Fibroblast of pulmonary artery (primary cell): ENCODE data around the gene TSHR.

Experiments used
- DNase-seq: peaks from one replicate; pipeline ENCODE4 v3.0.0-alpha.2; 2010; ENCODE audit warnings: low read depth
- H3K4me3 ChIP-seq: replicated peaks from 2 replicates; pipeline ENCODE4 v1.5.1; 2011; ENCODE audit warnings: low read depth, mild to moderate bottlenecking, control low read depth, low read length, moderate library complexity
- TF ChIP-seq, protein P1 (sequence below): IDR thresholded peaks from 2 replicates; pipeline ENCODE4 v1.5.1; 2011; ENCODE audit warnings: mild to moderate bottlenecking, control low read depth, low read length, inconsistent platforms; ENCODE audit errors: missing control alignments

The TSHR gene

DNA sequence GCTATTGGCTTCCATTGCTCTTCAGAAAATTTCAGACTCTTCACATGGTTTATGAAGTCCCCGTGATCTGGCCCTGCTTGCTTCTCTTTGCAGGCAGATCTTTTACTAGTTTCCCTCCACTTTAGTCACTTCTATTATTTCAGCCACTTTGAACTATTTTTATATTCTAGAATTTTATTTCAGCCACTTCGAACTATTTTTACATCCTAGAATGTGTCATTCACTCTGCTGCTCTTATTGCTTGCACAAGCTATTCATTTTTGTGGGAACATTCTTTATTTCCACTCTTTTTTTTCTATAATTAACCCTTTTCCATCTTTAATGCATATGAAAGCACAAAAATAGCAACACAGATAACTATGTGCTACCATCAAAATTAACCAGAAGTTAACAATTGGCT, 24.5 kb downstream of the TSHR start:
- H3K4me3 ChIP-seq, result no peak overlapping the region
- TF ChIP-seq, protein P1, sequence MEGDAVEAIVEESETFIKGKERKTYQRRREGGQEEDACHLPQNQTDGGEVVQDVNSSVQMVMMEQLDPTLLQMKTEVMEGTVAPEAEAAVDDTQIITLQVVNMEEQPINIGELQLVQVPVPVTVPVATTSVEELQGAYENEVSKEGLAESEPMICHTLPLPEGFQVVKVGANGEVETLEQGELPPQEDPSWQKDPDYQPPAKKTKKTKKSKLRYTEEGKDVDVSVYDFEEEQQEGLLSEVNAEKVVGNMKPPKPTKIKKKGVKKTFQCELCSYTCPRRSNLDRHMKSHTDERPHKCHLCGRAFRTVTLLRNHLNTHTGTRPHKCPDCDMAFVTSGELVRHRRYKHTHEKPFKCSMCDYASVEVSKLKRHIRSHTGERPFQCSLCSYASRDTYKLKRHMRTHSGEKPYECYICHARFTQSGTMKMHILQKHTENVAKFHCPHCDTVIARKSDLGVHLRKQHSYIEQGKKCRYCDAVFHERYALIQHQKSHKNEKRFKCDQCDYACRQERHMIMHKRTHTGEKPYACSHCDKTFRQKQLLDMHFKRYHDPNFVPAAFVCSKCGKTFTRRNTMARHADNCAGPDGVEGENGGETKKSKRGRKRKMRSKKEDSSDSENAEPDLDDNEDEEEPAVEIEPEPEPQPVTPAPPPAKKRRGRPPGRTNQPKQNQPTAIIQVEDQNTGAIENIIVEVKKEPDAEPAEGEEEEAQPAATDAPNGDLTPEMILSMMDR, result no peak
- no peak for DNase-seq

GRCh38 chr14:80981156-80981555, 25.7 kb downstream of the TSHR start:
- DNase-seq, result no peak
- TF ChIP-seq, protein P1, result no peak
- H3K4me3 ChIP-seq, result no peak overlapping the region

- no peak overlapping the region for H3K4me3 ChIP-seq
- DNase-seq, result no peak
- TF ChIP-seq, protein P1, result no peak
These were observed 26.3 kb downstream of the TSHR start for GRCh38 chr14:80981673-80982072.

GRCh38 chr14:80982711-80983110, 27.3 kb downstream of the TSHR start:
- TF ChIP-seq, protein P1, result no peak
- H3K4me3 ChIP-seq, result no peak overlapping the region
- no peak for DNase-seq

DNA sequence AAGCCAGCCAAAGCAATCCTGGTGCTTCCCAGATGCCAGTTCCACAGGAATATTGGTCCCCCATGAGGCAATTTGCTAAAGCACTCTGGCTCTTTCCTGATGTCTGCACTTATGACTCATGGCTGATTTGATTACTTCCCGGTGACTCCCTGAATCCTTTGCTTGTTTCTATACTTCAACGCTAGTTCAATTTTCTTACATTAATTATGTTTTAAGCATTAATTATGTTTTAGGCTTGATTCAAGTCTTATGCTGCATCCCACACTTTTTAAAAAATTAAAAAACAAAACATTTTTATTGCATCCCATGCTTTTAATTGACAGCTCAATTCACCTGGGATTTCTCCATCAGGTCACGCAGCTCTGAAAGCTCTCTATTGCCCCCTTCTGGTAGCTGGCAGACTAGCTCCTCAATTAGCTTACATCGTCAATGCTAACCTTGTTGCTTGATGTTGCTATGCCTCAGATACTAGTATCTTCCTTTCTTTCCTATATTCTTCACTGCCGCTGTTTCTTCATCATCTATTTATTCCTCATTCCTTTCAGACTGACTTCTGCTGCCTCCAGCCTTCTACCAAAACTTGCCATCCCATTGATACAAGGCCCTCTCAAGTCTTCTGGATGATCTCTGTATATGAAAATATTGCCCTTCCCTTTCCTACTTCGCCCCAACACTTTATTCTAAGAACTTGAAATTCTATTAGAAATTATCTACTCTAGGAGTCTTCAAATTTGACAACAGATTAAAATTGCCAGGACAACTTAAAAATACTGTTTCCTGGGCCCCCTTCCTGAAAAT, 32.0 kb downstream of the TSHR start:
- peak; percentile 80 for DNase-seq
- TF ChIP-seq, protein P1, result peak; percentile 99
- H3K4me3 ChIP-seq, result no peak overlapping the region

- TF ChIP-seq, protein P1, result no peak
- DNase-seq, result no peak
- no peak overlapping the region for H3K4me3 ChIP-seq
These were observed 32.8 kb downstream of the TSHR start for GRCh38 chr14:80988192-80988591.
